ENCODE results near the gene ALS2. TPM values are rescaled to one million over a fixed set of nuclear protein-coding genes. Genes with fewer than 3 reads are reported as not detected.
A peak's percentile ranks its signal among the peaks of the same experiment; 100 is the strongest.

Gene ALS2
- total RNA-seq, 1 donor: 27.4 TPM

GRCh38 chr2:201697899-201698298 is 82.8 kb downstream of the ALS2 start:
- peak; percentile 91 for DNase-seq (ENCODE audit: low read depth)
- H3K4me3 ChIP-seq (ENCODE audit: low read depth, low read length): no peak overlapping the region
- TF ChIP-seq, protein P1, sequence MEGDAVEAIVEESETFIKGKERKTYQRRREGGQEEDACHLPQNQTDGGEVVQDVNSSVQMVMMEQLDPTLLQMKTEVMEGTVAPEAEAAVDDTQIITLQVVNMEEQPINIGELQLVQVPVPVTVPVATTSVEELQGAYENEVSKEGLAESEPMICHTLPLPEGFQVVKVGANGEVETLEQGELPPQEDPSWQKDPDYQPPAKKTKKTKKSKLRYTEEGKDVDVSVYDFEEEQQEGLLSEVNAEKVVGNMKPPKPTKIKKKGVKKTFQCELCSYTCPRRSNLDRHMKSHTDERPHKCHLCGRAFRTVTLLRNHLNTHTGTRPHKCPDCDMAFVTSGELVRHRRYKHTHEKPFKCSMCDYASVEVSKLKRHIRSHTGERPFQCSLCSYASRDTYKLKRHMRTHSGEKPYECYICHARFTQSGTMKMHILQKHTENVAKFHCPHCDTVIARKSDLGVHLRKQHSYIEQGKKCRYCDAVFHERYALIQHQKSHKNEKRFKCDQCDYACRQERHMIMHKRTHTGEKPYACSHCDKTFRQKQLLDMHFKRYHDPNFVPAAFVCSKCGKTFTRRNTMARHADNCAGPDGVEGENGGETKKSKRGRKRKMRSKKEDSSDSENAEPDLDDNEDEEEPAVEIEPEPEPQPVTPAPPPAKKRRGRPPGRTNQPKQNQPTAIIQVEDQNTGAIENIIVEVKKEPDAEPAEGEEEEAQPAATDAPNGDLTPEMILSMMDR (IDR thresholded peaks at IDR 0.05; ENCODE audit: insufficient read depth, low read length): no peak

GRCh38 chr2:201696151-201696659 is 84.5 kb downstream of the ALS2 start:
- TF ChIP-seq, protein P1 (IDR thresholded peaks at IDR 0.05; ENCODE audit: insufficient read depth, low read length): no peak
- peak; percentile 96 for DNase-seq (ENCODE audit: low read depth)
- no peak overlapping the region for H3K4me3 ChIP-seq (ENCODE audit: low read depth, low read length)

DNA sequence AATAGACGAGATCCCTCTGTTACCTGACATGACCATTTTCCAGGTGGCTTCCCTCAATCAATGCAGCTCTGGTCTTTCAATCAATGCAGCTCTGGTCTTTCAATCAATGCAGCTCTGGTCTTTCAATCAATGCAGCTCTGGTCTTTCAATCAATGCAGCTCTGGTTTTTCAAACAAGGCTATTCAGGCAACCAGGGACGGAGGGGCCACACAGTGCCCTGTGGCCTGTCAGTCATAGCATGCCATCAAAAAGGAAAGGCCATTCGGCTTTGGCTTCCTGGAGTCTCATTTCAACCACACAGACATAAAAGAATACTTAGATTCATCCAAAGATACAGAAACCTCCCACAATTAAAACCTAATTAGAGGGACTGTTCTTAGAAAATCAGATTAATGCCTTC is 95.6 kb downstream of the ALS2 start:
- no peak for DNase-seq (ENCODE audit: low read depth)
- TF ChIP-seq, protein P1 (IDR thresholded peaks at IDR 0.05; ENCODE audit: insufficient read depth, low read length): no peak

GRCh38 chr2:201680743-201681142 is 100.0 kb downstream of the ALS2 start:
- H3K4me3 ChIP-seq (ENCODE audit: low read depth, low read length): no peak overlapping the region
- DNase-seq (ENCODE audit: low read depth): no peak
- TF ChIP-seq, protein P1 (IDR thresholded peaks at IDR 0.05; ENCODE audit: insufficient read depth, low read length): peak; percentile 25

More for the DNA sequence above, 95.6 kb downstream of the ALS2 start:
- no peak overlapping the region for H3K4me3 ChIP-seq (ENCODE audit: low read depth, low read length)

- TF ChIP-seq, protein P1 (IDR thresholded peaks at IDR 0.05; ENCODE audit: insufficient read depth, low read length): no peak
- no peak for DNase-seq (ENCODE audit: low read depth)
- no peak overlapping the region for H3K4me3 ChIP-seq (ENCODE audit: low read depth, low read length)
Measured at GRCh38 chr2:201678401-201678800, 102.3 kb downstream of the ALS2 start.

DNA sequence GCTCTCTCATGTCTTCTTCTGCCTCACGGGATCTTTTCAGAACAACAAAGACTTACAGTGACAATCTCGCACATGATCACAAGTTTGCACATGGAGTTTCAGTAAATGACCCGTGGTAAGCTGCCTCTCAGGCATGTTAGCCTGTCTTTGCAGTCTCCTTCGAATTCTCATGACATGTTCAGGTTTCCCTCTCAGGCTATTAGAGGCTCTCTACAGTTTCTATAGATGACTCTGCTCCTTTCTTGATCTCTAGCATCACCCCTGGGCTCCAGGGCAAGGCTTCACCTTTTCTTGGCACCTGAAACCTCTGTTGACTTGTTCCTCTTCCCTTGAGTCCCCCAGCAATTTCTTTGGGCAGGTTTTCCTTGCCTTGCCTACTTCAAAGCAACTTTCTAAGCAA is 105.3 kb downstream of the ALS2 start:
- TF ChIP-seq, protein P1 (IDR thresholded peaks at IDR 0.05; ENCODE audit: insufficient read depth, low read length): no peak
- DNase-seq (ENCODE audit: low read depth): no peak
- no peak overlapping the region for H3K4me3 ChIP-seq (ENCODE audit: low read depth, low read length)

GRCh38 chr2:201674794-201675193 is 105.9 kb downstream of the ALS2 start:
- H3K4me3 ChIP-seq (ENCODE audit: low read depth, low read length): no peak overlapping the region
- TF ChIP-seq, protein P1 (IDR thresholded peaks at IDR 0.05; ENCODE audit: insufficient read depth, low read length): no peak
- DNase-seq (ENCODE audit: low read depth): no peak

Measured in fibroblast of the aortic adventitia (primary cell).